Measurements from ENCODE around the gene SH3RF3. TPM values are rescaled to one million over a fixed set of nuclear protein-coding genes. Genes with fewer than 3 reads are reported as not detected.

SH3RF3 gene
- total RNA-seq, 2 donors from 2014 or later = 1.5 to 1.8 TPM

GRCh38 chr2:109102588-109103233 lies 26.3 kb upstream of the SH3RF3 start:
- H3K9me3 ChIP-seq (ENCODE audit: control insufficient read depth, low read length) = peaks cover 4% of the 10 kb centered on the region
- DNase-seq = peak; percentile 77
- Mint-ChIP-seq H3K27me3 (ENCODE audit: insufficient read depth) (peaks cover 54% of the 10 kb centered on the region), H3K9me3 (peaks cover 10% of the 10 kb centered on the region), H3K4me1 (peaks cover 27% of the 10 kb centered on the region), H3K36me3 (ENCODE audit: low read depth) (no peaks in the 10 kb centered on the region), H3K4me3 (no peak overlapping the region), H3K27ac (no peak overlapping the region)
- peak overlapping the region; percentile 8 for H3K4me3 ChIP-seq (ENCODE audit: low read length)
- peaks cover 23% of the 10 kb centered on the region for H3K4me1 ChIP-seq (ENCODE audit: control insufficient read depth, insufficient read depth, low read length)
- peak; percentile 52 for TF ChIP-seq CTCF (conservative IDR thresholded peaks at IDR 0.05)
- H3K27ac ChIP-seq (ENCODE audit: low read depth, low read length) = no peak overlapping the region
- H3K36me3 ChIP-seq (ENCODE audit: control insufficient read depth, insufficient read depth, low read length) = no peaks in the 10 kb centered on the region
- no peaks in the 10 kb centered on the region for H3K27me3 ChIP-seq (ENCODE audit: control insufficient read depth, insufficient read depth, low read length, poor library complexity, severe bottlenecking)
- WGBS, 2 experiments (ENCODE audit: insufficient coverage in 1 of 2, insufficient read length in 1 of 2) = 13 to 25% methylated on average over 8 to 10 of the region's 10 CpGs
- no peak overlapping the region for H3K9ac ChIP-seq (ENCODE audit: extremely low read depth, low read length, poor library complexity, severe bottlenecking)

- Histone ChIP-seq H3K27ac (ENCODE audit: low read depth, low read length) (no peak overlapping the region), H3K4me1 (ENCODE audit: control insufficient read depth, insufficient read depth, low read length) (peaks cover 4% of the 10 kb centered on the region), H3K4me3 (ENCODE audit: low read length) (no peak overlapping the region), H3K9ac (ENCODE audit: extremely low read depth, low read length, poor library complexity, severe bottlenecking) (no peak overlapping the region), H3K9me3 (ENCODE audit: control insufficient read depth, low read length) (peaks cover 4% of the 10 kb centered on the region), H3K27me3 (ENCODE audit: control insufficient read depth, insufficient read depth, low read length, poor library complexity, severe bottlenecking) (no peaks in the 10 kb centered on the region), H3K36me3 (ENCODE audit: control insufficient read depth, insufficient read depth, low read length) (no peaks in the 10 kb centered on the region)
- Mint-ChIP-seq H3K27ac (no peak overlapping the region), H3K4me1 (peaks cover 19% of the 10 kb centered on the region), H3K9me3 (peaks cover 8% of the 10 kb centered on the region), H3K4me3 (no peak overlapping the region), H3K36me3 (ENCODE audit: low read depth) (no peaks in the 10 kb centered on the region), H3K27me3 (ENCODE audit: insufficient read depth) (peaks cover 52% of the 10 kb centered on the region)
- TF ChIP-seq CTCF (conservative IDR thresholded peaks at IDR 0.05) = no peak
- WGBS, 2 experiments (ENCODE audit: insufficient coverage in 1 of 2, insufficient read length in 1 of 2) = 95 to 97% methylated on average over 3 to 5 of the region's 5 CpGs
- no peak for DNase-seq
Measured at GRCh38 chr2:109105113-109105512, 23.9 kb upstream of the SH3RF3 start.

GRCh38 chr2:109108740-109109139 lies 20.3 kb upstream of the SH3RF3 start:
- no peak overlapping the region for H3K27ac Mint-ChIP-seq
- H3K36me3 Mint-ChIP-seq (ENCODE audit: low read depth) = no peaks in the 10 kb centered on the region
- no peak overlapping the region for H3K4me3 Mint-ChIP-seq
- H3K27me3 Mint-ChIP-seq (ENCODE audit: insufficient read depth) = peaks cover 30% of the 10 kb centered on the region
- TF ChIP-seq CTCF (conservative IDR thresholded peaks at IDR 0.05) = no peak
- peaks cover 5% of the 10 kb centered on the region for H3K9me3 Mint-ChIP-seq
- H3K27me3 ChIP-seq (ENCODE audit: control insufficient read depth, insufficient read depth, low read length, poor library complexity, severe bottlenecking) = no peaks in the 10 kb centered on the region
- no peak overlapping the region for H3K9ac ChIP-seq (ENCODE audit: extremely low read depth, low read length, poor library complexity, severe bottlenecking)
- no peaks in the 10 kb centered on the region for H3K36me3 ChIP-seq (ENCODE audit: control insufficient read depth, insufficient read depth, low read length)
- peaks cover 7% of the 10 kb centered on the region for H3K4me1 Mint-ChIP-seq
- H3K9me3 ChIP-seq (ENCODE audit: control insufficient read depth, low read length) = no peaks in the 10 kb centered on the region
- H3K4me1 ChIP-seq (ENCODE audit: control insufficient read depth, insufficient read depth, low read length) = no peaks in the 10 kb centered on the region
- DNase-seq = no peak
- H3K4me3 ChIP-seq (ENCODE audit: low read length) = no peak overlapping the region
- 91 to 96% methylated on average over 7 to 9 of the region's 9 CpGs for WGBS, 2 experiments (ENCODE audit: insufficient coverage in 1 of 2, insufficient read length in 1 of 2)
- no peak overlapping the region for H3K27ac ChIP-seq (ENCODE audit: low read depth, low read length)
